Lower leg skin (tissue), 3 donors: Measurements from ENCODE around the gene FNDC3A.

ENCODE experiments used
- POLR2A ChIP-seq, 2 donors: fragments of 450-650 bp; IDR thresholded peaks; one replicate each; pipeline ENCODE4 v1.6.1; 2016 to 2017; ENCODE audit warnings: antibody characterized with exemption in 2 of 2, mild to moderate bottlenecking in 1 of 2, moderate library complexity in 1 of 2
- TF ChIP-seq, protein P1 (sequence below), 3 donors: fragments of 450-650 bp; IDR thresholded peaks; one replicate each; pipeline ENCODE4 v1.5.1; 2016; ENCODE audit warnings: antibody characterized with exemption in 3 of 3, mild to moderate bottlenecking in 3 of 3, moderate library complexity in 2 of 3

DNA sequence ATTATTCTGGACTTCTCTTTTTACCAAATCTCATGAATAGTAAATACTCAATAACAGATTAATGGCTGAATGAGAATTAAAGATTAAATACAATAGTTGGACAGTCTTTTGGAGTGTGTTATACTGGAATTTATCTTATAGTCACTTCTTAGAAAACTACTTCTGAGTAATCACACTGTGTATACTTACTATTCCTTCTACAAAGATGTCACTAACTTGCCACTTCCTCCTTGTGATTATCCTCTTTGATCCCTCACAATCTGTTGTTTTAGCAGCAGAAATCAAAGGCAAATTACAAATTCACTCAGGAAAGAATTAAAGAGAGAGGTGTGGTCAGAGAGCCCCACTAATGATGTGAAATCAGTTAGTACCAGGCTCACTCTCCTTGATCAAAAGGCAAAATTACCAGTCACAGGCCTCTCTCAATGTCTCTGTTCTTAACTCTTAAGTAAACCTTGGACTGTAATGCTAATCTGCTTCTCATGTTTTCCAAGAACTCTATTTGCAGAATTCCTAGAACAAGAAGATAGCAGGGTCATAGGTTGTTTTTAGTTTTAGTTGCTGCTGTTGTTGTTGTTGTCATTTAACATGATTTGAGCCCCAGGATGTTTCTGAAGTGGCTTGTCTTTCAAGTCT is 37.3 kb upstream of the FNDC3A start:
- TF ChIP-seq, protein P1, sequence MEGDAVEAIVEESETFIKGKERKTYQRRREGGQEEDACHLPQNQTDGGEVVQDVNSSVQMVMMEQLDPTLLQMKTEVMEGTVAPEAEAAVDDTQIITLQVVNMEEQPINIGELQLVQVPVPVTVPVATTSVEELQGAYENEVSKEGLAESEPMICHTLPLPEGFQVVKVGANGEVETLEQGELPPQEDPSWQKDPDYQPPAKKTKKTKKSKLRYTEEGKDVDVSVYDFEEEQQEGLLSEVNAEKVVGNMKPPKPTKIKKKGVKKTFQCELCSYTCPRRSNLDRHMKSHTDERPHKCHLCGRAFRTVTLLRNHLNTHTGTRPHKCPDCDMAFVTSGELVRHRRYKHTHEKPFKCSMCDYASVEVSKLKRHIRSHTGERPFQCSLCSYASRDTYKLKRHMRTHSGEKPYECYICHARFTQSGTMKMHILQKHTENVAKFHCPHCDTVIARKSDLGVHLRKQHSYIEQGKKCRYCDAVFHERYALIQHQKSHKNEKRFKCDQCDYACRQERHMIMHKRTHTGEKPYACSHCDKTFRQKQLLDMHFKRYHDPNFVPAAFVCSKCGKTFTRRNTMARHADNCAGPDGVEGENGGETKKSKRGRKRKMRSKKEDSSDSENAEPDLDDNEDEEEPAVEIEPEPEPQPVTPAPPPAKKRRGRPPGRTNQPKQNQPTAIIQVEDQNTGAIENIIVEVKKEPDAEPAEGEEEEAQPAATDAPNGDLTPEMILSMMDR (IDR thresholded peaks at IDR 0.05): no peak
- no peak for TF ChIP-seq POLR2A (IDR thresholded peaks at IDR 0.05)
